Uterus (tissue), 4 donors: ENCODE data around the gene INTS15. TPM values are rescaled to one million over a fixed set of nuclear protein-coding genes. Genes with fewer than 3 reads are reported as not detected.

ENCODE experiments used
- DNase-seq, 2 donors: peaks; one replicate each; pipeline ENCODE4 v3.0.0-alpha.2; 2019 to 2020
- H3K27ac ChIP-seq, 2 donors: fragments of 200-600 bp; sonication (generic); 1 replicate in 1 of 2; 2 replicates in 1 of 2; pipeline ENCODE4 v1.5.1; 2016 to 2018
- H3K27me3 ChIP-seq, 2 donors: fragments of 200-600 bp; sonication (generic); one replicate each; pipeline ENCODE4 v1.5.1; 2018 to 2019; ENCODE audit warnings: control low read depth in 1 of 2
- H3K36me3 ChIP-seq, 2 donors: fragments of 200-600 bp; sonication (generic); one replicate each; pipeline ENCODE4 v1.5.1; 2019; ENCODE audit warnings: control low read depth in 1 of 2
- H3K4me1 ChIP-seq, 2 donors: fragments of 200-600 bp; sonication (generic); one replicate each; pipeline ENCODE4 v1.5.1; 2018 to 2019; ENCODE audit warnings: control low read depth in 1 of 2
- H3K4me3 ChIP-seq, 2 donors: fragments of 200-600 bp; sonication (generic); 1 replicate in 1 of 2; 2 replicates in 1 of 2; pipeline ENCODE4 v1.5.1; 2018 to 2019; ENCODE audit warnings: mild to moderate bottlenecking in 1 of 2
- H3K9me3 ChIP-seq, 2 donors: fragments of 200-600 bp; sonication (generic); one replicate each; pipeline ENCODE4 v1.5.1; 2019; ENCODE audit warnings: control low read depth in 1 of 2
- POLR2A ChIP-seq, 2 donors: fragments of 450-650 bp; IDR thresholded peaks; one replicate each; pipeline ENCODE4 v1.6.1; 2016; ENCODE audit warnings: antibody characterized with exemption in 2 of 2, mild to moderate bottlenecking in 1 of 2, moderate library complexity in 1 of 2
- intact Hi-C: fragments of 100-400 bp; cut with DNase I; formaldehyde crosslinking; loops from one replicate; pipeline ENCODE4 v1.15.1; 2023; ENCODE audit warnings: low total_unique reads
- total RNA-seq, 4 donors: library from RNA; depleted of rRNA in 3 of 4; stranded (reverse); fragments of >200 nt in 3 of 4; gene quantifications; one replicate each; pipeline versions ENCODE4 v1.1.0 to v1.2.4, GENCODE V29; 2014 to 2023
- TF ChIP-seq, protein P1 (sequence below), 4 experiments: fragments of 200-600 bp in 2 of 4; fragments of 450-650 bp in 2 of 4; sonication (generic) in 2 of 4; IDR thresholded peaks; one replicate each; pipeline ENCODE4 v1.5.1; 2016 to 2019; ENCODE audit warnings: antibody characterized with exemption in 4 of 4, mild to moderate bottlenecking in 2 of 4, moderate library complexity in 1 of 4
- donor health status: DM: yes; HTN: yes; CAD: no.

INTS15 gene
- total RNA-seq, 4 donors from 2014 or later, result 7.6 to 44.1 (median 23.9) TPM

DNA sequence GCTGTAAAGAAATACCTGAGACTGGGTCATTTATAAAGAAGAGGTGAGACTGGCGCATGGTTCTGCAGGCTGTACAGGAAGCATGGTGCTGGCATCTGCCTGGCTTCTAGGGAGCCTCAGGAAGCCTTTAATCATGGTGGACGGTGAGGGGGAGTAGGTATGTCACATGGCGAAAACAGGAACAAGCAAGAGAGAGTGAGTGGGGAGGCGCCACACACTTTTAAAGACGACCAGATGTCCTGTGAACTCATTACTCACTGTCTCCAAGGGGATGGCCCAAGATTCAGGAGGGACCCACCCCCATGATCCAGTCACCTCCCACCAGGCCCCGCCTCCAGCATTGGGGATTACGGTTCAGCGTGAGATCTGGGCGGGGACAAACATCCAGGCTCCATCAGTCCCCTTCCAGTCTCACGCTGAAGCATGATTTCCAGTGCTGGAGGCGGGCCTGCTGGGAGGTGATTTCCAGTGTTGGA lies 50.5 kb downstream of the INTS15 start:
- Histone ChIP-seq H3K9me3 (no peaks in the 10 kb centered on the region), H3K36me3 (no peaks in the 10 kb centered on the region), H3K27ac (no peak overlapping the region), H3K4me3 (no peak overlapping the region), H3K4me1 (peaks cover 0 to 14% of the 10 kb centered on the region in 2 donors), H3K27me3 (no peaks in the 10 kb centered on the region)
- TF ChIP-seq, protein P1, sequence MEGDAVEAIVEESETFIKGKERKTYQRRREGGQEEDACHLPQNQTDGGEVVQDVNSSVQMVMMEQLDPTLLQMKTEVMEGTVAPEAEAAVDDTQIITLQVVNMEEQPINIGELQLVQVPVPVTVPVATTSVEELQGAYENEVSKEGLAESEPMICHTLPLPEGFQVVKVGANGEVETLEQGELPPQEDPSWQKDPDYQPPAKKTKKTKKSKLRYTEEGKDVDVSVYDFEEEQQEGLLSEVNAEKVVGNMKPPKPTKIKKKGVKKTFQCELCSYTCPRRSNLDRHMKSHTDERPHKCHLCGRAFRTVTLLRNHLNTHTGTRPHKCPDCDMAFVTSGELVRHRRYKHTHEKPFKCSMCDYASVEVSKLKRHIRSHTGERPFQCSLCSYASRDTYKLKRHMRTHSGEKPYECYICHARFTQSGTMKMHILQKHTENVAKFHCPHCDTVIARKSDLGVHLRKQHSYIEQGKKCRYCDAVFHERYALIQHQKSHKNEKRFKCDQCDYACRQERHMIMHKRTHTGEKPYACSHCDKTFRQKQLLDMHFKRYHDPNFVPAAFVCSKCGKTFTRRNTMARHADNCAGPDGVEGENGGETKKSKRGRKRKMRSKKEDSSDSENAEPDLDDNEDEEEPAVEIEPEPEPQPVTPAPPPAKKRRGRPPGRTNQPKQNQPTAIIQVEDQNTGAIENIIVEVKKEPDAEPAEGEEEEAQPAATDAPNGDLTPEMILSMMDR (IDR thresholded peaks at IDR 0.05), result no peak
- TF ChIP-seq POLR2A (IDR thresholded peaks at IDR 0.05), result no peak
- intact Hi-C loops, result no loop called here
- peak; percentile 61 to 68 for DNase-seq

DNA sequence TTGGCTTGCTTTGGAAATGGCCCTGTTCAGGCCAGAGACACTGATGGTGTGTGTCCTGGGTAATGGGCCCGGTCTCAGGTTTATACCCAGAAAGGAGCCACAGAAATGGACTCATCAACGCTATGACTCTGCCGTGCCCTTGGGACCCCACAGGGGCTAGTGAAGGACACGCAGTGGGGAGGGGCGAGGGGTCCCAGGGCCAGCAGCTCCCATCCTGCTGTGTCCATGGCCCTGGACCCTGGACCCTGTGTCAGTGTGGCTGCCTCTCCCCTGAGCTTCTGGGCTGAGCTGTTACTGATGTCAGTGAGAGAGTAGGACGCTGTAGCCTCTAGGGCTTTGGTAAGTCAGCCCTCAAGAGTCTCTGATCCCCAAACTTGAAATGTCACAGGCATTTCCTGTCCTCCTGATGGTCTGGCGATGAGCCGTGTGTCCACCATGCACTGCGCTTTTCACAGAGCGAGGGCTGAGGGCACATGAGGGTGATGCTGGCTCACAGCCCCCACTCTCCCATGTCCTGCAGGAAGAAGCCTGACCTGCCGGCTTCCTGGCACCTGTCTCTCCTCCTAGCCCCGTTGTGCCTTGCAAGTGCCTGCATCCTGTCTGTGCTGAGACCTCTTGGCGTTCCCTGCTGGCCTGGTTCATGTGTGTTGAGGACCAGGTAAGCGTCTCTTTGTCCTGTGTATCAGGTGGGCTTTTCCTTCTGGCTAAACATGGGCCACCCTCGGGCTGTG lies 51.6 kb downstream of the INTS15 start:
- H3K9me3 ChIP-seq, result no peaks in the 10 kb centered on the region
- TF ChIP-seq, protein P1 (IDR thresholded peaks at IDR 0.05), result no peak
- TF ChIP-seq POLR2A (IDR thresholded peaks at IDR 0.05), result no peak
- no peak overlapping the region for H3K4me3 ChIP-seq
- no peak for DNase-seq
- no peaks in the 10 kb centered on the region for H3K27me3 ChIP-seq
- H3K36me3 ChIP-seq, result no peaks in the 10 kb centered on the region
- intact Hi-C loops, result no loop called here
- H3K27ac ChIP-seq, result no peak overlapping the region
- H3K4me1 ChIP-seq, result peaks cover 0 to 14% of the 10 kb centered on the region in 2 donors

DNA sequence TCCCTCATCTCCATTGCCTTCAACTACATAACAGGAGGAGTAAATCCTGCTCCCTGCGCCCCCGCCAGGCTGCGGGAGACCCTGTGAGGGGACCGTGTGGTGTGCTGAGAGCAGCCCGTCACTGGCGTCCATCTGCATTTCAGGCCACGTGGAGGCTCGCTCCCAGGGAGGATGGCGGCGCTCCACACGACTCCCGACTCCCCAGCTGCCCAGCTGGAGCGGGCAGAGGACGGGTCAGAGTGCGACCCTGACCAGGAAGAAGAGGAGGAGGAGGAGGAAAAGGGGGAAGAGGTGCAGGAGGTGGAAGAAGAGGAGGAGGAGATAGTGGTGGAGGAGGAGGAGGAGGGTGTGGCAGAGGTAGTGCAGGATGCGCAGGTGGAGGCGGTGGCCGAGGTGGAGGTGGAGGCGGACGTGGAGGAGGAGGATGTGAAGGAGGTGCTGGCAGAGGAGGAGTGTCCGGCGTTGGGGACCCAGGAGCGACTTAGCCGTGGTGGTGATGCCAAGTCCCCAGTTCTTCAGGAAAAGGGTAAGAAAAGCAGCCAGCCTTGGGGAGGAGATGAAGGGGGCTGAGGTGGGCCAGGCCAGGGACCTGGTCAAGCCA lies 52.5 kb downstream of the INTS15 start:
- Histone ChIP-seq H3K4me1 (peaks cover 0 to 14% of the 10 kb centered on the region in 2 donors), H3K9me3 (no peaks in the 10 kb centered on the region), H3K27me3 (no peaks in the 10 kb centered on the region), H3K27ac (no peak overlapping the region), H3K4me3 (no peak overlapping the region), H3K36me3 (no peaks in the 10 kb centered on the region)
- TF ChIP-seq, protein P1 (IDR thresholded peaks at IDR 0.05), result no peak
- no peak for TF ChIP-seq POLR2A (IDR thresholded peaks at IDR 0.05)
- intact Hi-C loops, result no loop called here
- no peak for DNase-seq

DNA sequence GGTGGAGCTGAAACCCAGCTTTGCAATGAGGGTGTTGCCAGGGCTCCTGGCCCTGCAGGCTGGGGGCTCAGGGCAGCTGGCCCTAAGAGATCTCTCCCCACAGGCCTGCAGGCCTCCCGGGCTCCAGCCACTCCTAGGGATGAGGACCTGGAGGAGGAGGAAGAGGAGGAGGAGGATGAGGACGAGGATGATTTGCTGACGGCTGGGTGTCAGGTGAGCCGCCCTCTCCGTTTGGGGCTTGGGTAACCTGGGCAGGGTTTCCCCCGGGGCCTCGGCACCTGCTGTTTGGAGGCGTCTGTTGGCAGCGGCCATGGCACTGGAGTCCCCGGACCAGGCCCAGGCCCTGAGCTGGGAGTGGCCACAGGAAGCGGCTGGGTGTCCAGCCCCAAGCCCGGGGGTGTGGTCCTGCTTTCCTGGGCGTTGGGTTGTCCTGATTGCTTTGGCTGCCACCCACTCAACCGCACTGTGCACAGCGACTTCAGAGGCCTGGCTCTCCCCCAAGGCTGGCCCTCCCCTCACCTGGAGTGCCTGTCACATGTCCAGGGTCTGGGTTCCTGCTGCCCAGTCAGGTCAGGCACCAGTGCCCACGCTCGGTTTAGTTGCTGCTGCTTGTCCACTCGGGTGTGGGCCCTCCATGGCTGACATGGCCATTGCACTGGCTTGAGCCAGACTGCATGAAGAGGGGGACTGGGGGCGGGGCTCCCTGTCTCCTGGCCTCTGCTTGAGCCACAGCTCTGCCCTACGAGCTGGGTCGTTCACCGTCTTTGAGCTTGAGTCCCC lies 53.2 kb downstream of the INTS15 start:
- intact Hi-C loops, result no loop called here
- Histone ChIP-seq H3K27ac (no peak overlapping the region), H3K4me3 (no peak overlapping the region), H3K4me1 (peaks cover 0 to 9% of the 10 kb centered on the region in 2 donors), H3K27me3 (no peaks in the 10 kb centered on the region), H3K36me3 (no peaks in the 10 kb centered on the region), H3K9me3 (no peaks in the 10 kb centered on the region)
- no peak for DNase-seq
- TF ChIP-seq, protein P1 (IDR thresholded peaks at IDR 0.05), result no peak
- TF ChIP-seq POLR2A (IDR thresholded peaks at IDR 0.05), result no peak
